ENCODE data around the gene DIPK1B. TPM values are rescaled to one million over a fixed set of nuclear protein-coding genes. Genes with fewer than 3 reads are reported as not detected.

The DIPK1B gene
- total RNA-seq, 1 experiment from 2014 or later = 45.4 TPM

GRCh38 chr9:136729144-136729543 lies 16.8 kb downstream of the DIPK1B start:
- DNase-seq (ENCODE audit: low spot score) = no peak
- TF ChIP-seq E2F1 (CRISPR knock-in tag; IDR thresholded peaks at IDR 0.05) = no peak
- no peak for TF ChIP-seq CBFB (CRISPR knock-in tag; IDR thresholded peaks at IDR 0.05; ENCODE audit: low read depth)
- TF ChIP-seq IRF1 (CRISPR knock-in tag; IDR thresholded peaks at IDR 0.05) = no peak
- no peak for TF ChIP-seq ZNF232 (CRISPR knock-in tag; IDR thresholded peaks at IDR 0.05)
- no peak for TF ChIP-seq OVOL2 (CRISPR knock-in tag; IDR thresholded peaks at IDR 0.05; ENCODE audit: borderline replicate concordance)
- ATAC-seq = peak; percentile 10
- peaks cover 21% of the 10 kb centered on the region for H3K4me1 Mint-ChIP-seq
- ChIA-PET CTCF (interaction anchor here (0.8 to 3.4 kb wide), 25 partner anchors 9 to 383 kb away, joined by 3 to 40 read pairs (median 5); partner anchors contain the start of genes AGPAT2, FBXW5, LCN10 and LCN15), POLR2A (interaction anchor here (1.2 to 1.3 kb wide), 2 partner anchors 9 to 18 kb away, joined by 3 read pairs; no protein-coding TSS in a partner anchor)
- peaks cover 29% of the 10 kb centered on the region for H3K36me3 Mint-ChIP-seq
- H3K9me3 Mint-ChIP-seq = no peaks in the 10 kb centered on the region
- peak overlapping the region; percentile 64 for H3K4me3 Mint-ChIP-seq
- no peak overlapping the region for H3K27ac Mint-ChIP-seq
- H3K27me3 Mint-ChIP-seq (ENCODE audit: low read depth) = no peaks in the 10 kb centered on the region

- H3K9me3 Mint-ChIP-seq = no peaks in the 10 kb centered on the region
- no peak for DNase-seq (ENCODE audit: low spot score)
- H3K27ac Mint-ChIP-seq = no peak overlapping the region
- H3K27me3 Mint-ChIP-seq (ENCODE audit: low read depth) = no peaks in the 10 kb centered on the region
- TF ChIP-seq NR2C2 (CRISPR knock-in tag; IDR thresholded peaks at IDR 0.05) (no peak), ZSCAN18 (CRISPR knock-in tag; IDR thresholded peaks at IDR 0.05) (no peak), MXD4 (CRISPR knock-in tag; IDR thresholded peaks at IDR 0.05; ENCODE audit: borderline replicate concordance) (no peak), FOXJ3 (CRISPR knock-in tag; IDR thresholded peaks at IDR 0.05; ENCODE audit: borderline replicate concordance) (no peak), ESRRA (CRISPR knock-in tag; IDR thresholded peaks at IDR 0.05; ENCODE audit: borderline replicate concordance) (no peak), FOXP1 (CRISPR knock-in tag; IDR thresholded peaks at IDR 0.05; ENCODE audit: borderline replicate concordance) (no peak), PREB (CRISPR knock-in tag; IDR thresholded peaks at IDR 0.05; ENCODE audit: borderline replicate concordance) (no peak), GRHL2 (CRISPR knock-in tag; IDR thresholded peaks at IDR 0.05; ENCODE audit: insufficient replicate concordance, severe bottlenecking) (no peak), NR3C1 (CRISPR knock-in tag; conservative IDR thresholded peaks at IDR 0.05; ENCODE audit: low read depth) (no peak), ZBTB43 (CRISPR knock-in tag; IDR thresholded peaks at IDR 0.05) (no peak), CDX4 (CRISPR knock-in tag; IDR thresholded peaks at IDR 0.05; ENCODE audit: borderline replicate concordance) (no peak)
- peaks cover 17% of the 10 kb centered on the region for H3K4me1 Mint-ChIP-seq
- H3K36me3 Mint-ChIP-seq = peaks cover 21% of the 10 kb centered on the region
- ATAC-seq = no peak
- CTCF ChIA-PET = interaction anchor here (0.5 to 3.4 kb wide), 13 partner anchors 10 to 249 kb away, joined by 3 to 40 read pairs (median 6); partner anchors contain the start of genes FBXW5, LCN10, LCN15 and LCN8
- peak overlapping the region; percentile 64; the same call in 1 of the 2 replicates for H3K4me3 Mint-ChIP-seq
- POLR2A ChIA-PET = interaction anchor here (0.6 kb wide), 1 partner anchor 783 kb away, joined by 4 read pairs; no protein-coding TSS in a partner anchor
These were observed 17.6 kb downstream of the DIPK1B start for GRCh38 chr9:136729926-136730325.
